Right hindlimb (tissue), 1 donor: ENCODE data around the gene ZNF69.
"Not testable (repeated sequence)": the region's sequence is repeated elsewhere in the genome, so short reads cannot be mapped to it uniquely, and the experiment has no call there.

Experiments
- DNase-seq: peaks from one replicate; pipeline ENCODE4 v3.0.0-alpha.2; 2018

ZNF69 gene

GRCh38 chr19:11902228-11902627 is 14.6 kb downstream of the ZNF69 start:
- no peak for DNase-seq

- no peak for DNase-seq
Observed at GRCh38 chr19:11905928-11906327, 18.3 kb downstream of the ZNF69 start.

GRCh38 chr19:11911937-11912336 is 24.4 kb downstream of the ZNF69 start:
- DNase-seq = not testable (repeated sequence)

GRCh38 chr19:11914417-11915051 is 27.0 kb downstream of the ZNF69 start:
- DNase-seq = not testable (repeated sequence)

- DNase-seq = no peak
Observed at GRCh38 chr19:11921852-11922495, 34.4 kb downstream of the ZNF69 start.

GRCh38 chr19:11924886-11925650 is 37.5 kb downstream of the ZNF69 start, which contains the start of gene ZNF700:
Gene ZNF700 (plus strand): TSS chr19:11925107. CDS start chr19:11925211, 104 bp downstream.
- peak; percentile 96 for DNase-seq

GRCh38 chr19:11925651-11926187 is 38.1 kb downstream of the ZNF69 start:
- not testable (repeated sequence) for DNase-seq

- DNase-seq = no peak
Observed at GRCh38 chr19:11927227-11927626, 39.6 kb downstream of the ZNF69 start.

- DNase-seq = no peak
Observed at GRCh38 chr19:11931051-11931450, 43.5 kb downstream of the ZNF69 start.

GRCh38 chr19:11931513-11931912 is 43.9 kb downstream of the ZNF69 start:
- no peak for DNase-seq

GRCh38 chr19:11935829-11936228 is 48.2 kb downstream of the ZNF69 start:
- DNase-seq = not testable (repeated sequence)

GRCh38 chr19:11938383-11938782 is 50.8 kb downstream of the ZNF69 start:
- not testable (repeated sequence) for DNase-seq

GRCh38 chr19:11941361-11941887 is 53.8 kb downstream of the ZNF69 start:
- DNase-seq = not testable (repeated sequence)

GRCh38 chr19:11942008-11942842 is 54.6 kb downstream of the ZNF69 start:
- no peak for DNase-seq

- DNase-seq = no peak
Observed at GRCh38 chr19:11942843-11943108, 55.2 kb downstream of the ZNF69 start.

- DNase-seq = no peak
Observed at GRCh38 chr19:11944656-11945055, 57.1 kb downstream of the ZNF69 start.

GRCh38 chr19:11948646-11949045 is 61.1 kb downstream of the ZNF69 start:
- no peak for DNase-seq

GRCh38 chr19:11949201-11949600 is 61.6 kb downstream of the ZNF69 start:
- DNase-seq = no peak

- DNase-seq = not testable (repeated sequence)
Observed at GRCh38 chr19:11949614-11950080, 62.1 kb downstream of the ZNF69 start.

GRCh38 chr19:11950312-11950711 is 62.7 kb downstream of the ZNF69 start:
- no peak for DNase-seq
